ENCODE measurements around the gene COX15.

Gene COX15

GRCh38 chr10:99714446-99714845 is 17.5 kb downstream of the COX15 start:
- H3K36me3 ChIP-seq (ENCODE audit: insufficient read depth, low read length), result peaks cover 25% of the 10 kb centered on the region
- no peak overlapping the region for H3K9ac ChIP-seq (ENCODE audit: low read depth, low read length)
- no peaks in the 10 kb centered on the region for H3K9me3 ChIP-seq (ENCODE audit: control insufficient read depth, insufficient read depth, low read length)
- H3K4me1 ChIP-seq (ENCODE audit: insufficient read depth, low read length), result 0 out of 2 replicates have a peak, but pooled peaks cover 4% of the 10 kb centered on the region

GRCh38 chr10:99711129-99711719 is 20.7 kb downstream of the COX15 start:
- H3K9ac ChIP-seq (ENCODE audit: low read depth, low read length), result no peak overlapping the region
- no peaks in the 10 kb centered on the region for H3K9me3 ChIP-seq (ENCODE audit: control insufficient read depth, insufficient read depth, low read length)
- H3K4me1 ChIP-seq (ENCODE audit: insufficient read depth, low read length), result 0 out of 2 replicates have a peak, but pooled peaks cover 5% of the 10 kb centered on the region
- peaks cover 12% of the 10 kb centered on the region for H3K36me3 ChIP-seq (ENCODE audit: insufficient read depth, low read length)

- peaks cover 16% of the 10 kb centered on the region for H3K36me3 ChIP-seq (ENCODE audit: insufficient read depth, low read length)
- H3K4me1 ChIP-seq (ENCODE audit: insufficient read depth, low read length), result 0 out of 2 replicates have a peak, but pooled peaks cover 5% of the 10 kb centered on the region
- H3K9me3 ChIP-seq (ENCODE audit: control insufficient read depth, insufficient read depth, low read length), result no peaks in the 10 kb centered on the region
- H3K9ac ChIP-seq (ENCODE audit: low read depth, low read length), result no peak overlapping the region
Measured at GRCh38 chr10:99709480-99710229, 22.3 kb downstream of the COX15 start.

GRCh38 chr10:99708428-99709012 is 23.4 kb downstream of the COX15 start:
- Histone ChIP-seq H3K9me3 (ENCODE audit: control insufficient read depth, insufficient read depth, low read length) (no peaks in the 10 kb centered on the region), H3K9ac (ENCODE audit: low read depth, low read length) (no peak overlapping the region), H3K36me3 (ENCODE audit: insufficient read depth, low read length) (peaks cover 14% of the 10 kb centered on the region), H3K4me1 (ENCODE audit: insufficient read depth, low read length) (0 out of 2 replicates have a peak, but pooled peaks cover 5% of the 10 kb centered on the region)

GRCh38 chr10:99700649-99701048 is 31.3 kb downstream of the COX15 start:
- no peak overlapping the region for H3K9ac ChIP-seq (ENCODE audit: low read depth, low read length)
- H3K9me3 ChIP-seq (ENCODE audit: control insufficient read depth, insufficient read depth, low read length), result no peaks in the 10 kb centered on the region
- H3K36me3 ChIP-seq (ENCODE audit: insufficient read depth, low read length), result peaks cover 29% of the 10 kb centered on the region
- no peaks in the 10 kb centered on the region for H3K4me1 ChIP-seq (ENCODE audit: insufficient read depth, low read length)

GRCh38 chr10:99698504-99699080 is 33.3 kb downstream of the COX15 start:
- Histone ChIP-seq H3K36me3 (ENCODE audit: insufficient read depth, low read length) (peaks cover 21% of the 10 kb centered on the region), H3K4me1 (ENCODE audit: insufficient read depth, low read length) (no peaks in the 10 kb centered on the region), H3K9ac (ENCODE audit: low read depth, low read length) (no peak overlapping the region), H3K9me3 (ENCODE audit: control insufficient read depth, insufficient read depth, low read length) (no peaks in the 10 kb centered on the region)

- no peak overlapping the region for H3K9ac ChIP-seq (ENCODE audit: low read depth, low read length)
- H3K9me3 ChIP-seq (ENCODE audit: control insufficient read depth, insufficient read depth, low read length), result no peaks in the 10 kb centered on the region
- H3K4me1 ChIP-seq (ENCODE audit: insufficient read depth, low read length), result no peaks in the 10 kb centered on the region
- peaks cover 17% of the 10 kb centered on the region for H3K36me3 ChIP-seq (ENCODE audit: insufficient read depth, low read length)
Measured at GRCh38 chr10:99695761-99696160, 36.2 kb downstream of the COX15 start.

- no peak overlapping the region for H3K9ac ChIP-seq (ENCODE audit: low read depth, low read length)
- no peaks in the 10 kb centered on the region for H3K9me3 ChIP-seq (ENCODE audit: control insufficient read depth, insufficient read depth, low read length)
- H3K36me3 ChIP-seq (ENCODE audit: insufficient read depth, low read length), result peaks cover 13% of the 10 kb centered on the region
- no peaks in the 10 kb centered on the region for H3K4me1 ChIP-seq (ENCODE audit: insufficient read depth, low read length)
Measured at GRCh38 chr10:99693933-99694583, 37.9 kb downstream of the COX15 start.

- H3K9ac ChIP-seq (ENCODE audit: low read depth, low read length), result no peak overlapping the region
Measured at GRCh38 chr10:99689461-99689860, 42.5 kb downstream of the COX15 start.

GRCh38 chr10:99685597-99685967 is 46.3 kb downstream of the COX15 start:
- Histone ChIP-seq H3K36me3 (ENCODE audit: insufficient read depth, low read length) (no peaks in the 10 kb centered on the region), H3K9ac (ENCODE audit: low read depth, low read length) (no peak overlapping the region), H3K4me1 (ENCODE audit: insufficient read depth, low read length) (no peaks in the 10 kb centered on the region), H3K9me3 (ENCODE audit: control insufficient read depth, insufficient read depth, low read length) (no peaks in the 10 kb centered on the region)

More at GRCh38 chr10:99689461-99689860, 42.5 kb downstream of the COX15 start:
- H3K4me1 ChIP-seq (ENCODE audit: insufficient read depth, low read length), result no peaks in the 10 kb centered on the region
- H3K9me3 ChIP-seq (ENCODE audit: control insufficient read depth, insufficient read depth, low read length), result no peaks in the 10 kb centered on the region
- H3K36me3 ChIP-seq (ENCODE audit: insufficient read depth, low read length), result no peaks in the 10 kb centered on the region

- no peaks in the 10 kb centered on the region for H3K36me3 ChIP-seq (ENCODE audit: insufficient read depth, low read length)
- no peaks in the 10 kb centered on the region for H3K4me1 ChIP-seq (ENCODE audit: insufficient read depth, low read length)
- H3K9ac ChIP-seq (ENCODE audit: low read depth, low read length), result no peak overlapping the region
- no peaks in the 10 kb centered on the region for H3K9me3 ChIP-seq (ENCODE audit: control insufficient read depth, insufficient read depth, low read length)
Measured at GRCh38 chr10:99682752-99683151, 49.2 kb downstream of the COX15 start.
